Measurements from ENCODE around the gene CRTAP. TPM values are rescaled to one million over a fixed set of nuclear protein-coding genes. Genes with fewer than 3 reads are reported as not detected.

Gene CRTAP
- total and polyA plus RNA-seq, 2 donors from 2014 or later, result 122 to 192 TPM

DNA sequence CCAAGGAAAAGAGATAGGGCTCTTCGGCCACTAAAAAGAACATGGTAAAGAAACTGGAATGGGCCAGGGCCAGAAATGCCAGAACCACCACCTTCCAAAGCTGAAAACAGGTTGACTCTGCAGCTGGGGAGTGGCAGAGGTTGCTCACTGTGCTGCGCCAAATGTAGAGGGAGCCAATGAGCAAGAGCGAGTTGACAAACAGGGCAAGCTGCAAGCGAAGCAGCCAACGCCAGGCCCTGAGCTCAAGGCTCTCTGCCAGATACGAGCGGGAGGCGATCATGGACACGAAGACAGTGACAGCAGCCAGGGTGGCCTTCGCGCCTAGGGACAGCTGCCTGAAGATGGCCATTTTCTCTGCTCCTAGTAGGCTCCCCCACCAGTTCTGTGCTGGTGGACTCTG, 20.0 kb upstream of the CRTAP start:
- Histone ChIP-seq H3K9ac (ENCODE audit: low read length in 3 of 3) (no peak overlapping the region), H3K4me3 (ENCODE audit: low read length in 3 of 3) (no peak overlapping the region), H3K27me3 (ENCODE audit: control insufficient read depth, insufficient read depth, low read length) (no peaks in the 10 kb centered on the region), H3K4me1 (ENCODE audit: control insufficient read depth in 2 of 3, insufficient read depth in 2 of 3, low read depth in 1 of 3, low read length in 3 of 3) (peaks cover 0 to 8% (median 0%) of the 10 kb centered on the region in 3 donors), H3K27ac (ENCODE audit: low read depth in 2 of 2, low read length in 2 of 2) (no peak overlapping the region), H3K9me3 (ENCODE audit: control insufficient read depth in 2 of 3, insufficient read depth in 1 of 3, low read length in 3 of 3) (no peaks in the 10 kb centered on the region), H3K36me3 (ENCODE audit: control insufficient read depth in 2 of 3, insufficient read depth in 3 of 3, low read length in 3 of 3) (peaks cover 0 to 12% (median 10%) of the 10 kb centered on the region in 3 donors)
- DNase-seq (no peak), FAIRE-seq (no peak)
- intact Hi-C loops (cut with DNase I), result no loop called here
- TF ChIP-seq, protein P1, sequence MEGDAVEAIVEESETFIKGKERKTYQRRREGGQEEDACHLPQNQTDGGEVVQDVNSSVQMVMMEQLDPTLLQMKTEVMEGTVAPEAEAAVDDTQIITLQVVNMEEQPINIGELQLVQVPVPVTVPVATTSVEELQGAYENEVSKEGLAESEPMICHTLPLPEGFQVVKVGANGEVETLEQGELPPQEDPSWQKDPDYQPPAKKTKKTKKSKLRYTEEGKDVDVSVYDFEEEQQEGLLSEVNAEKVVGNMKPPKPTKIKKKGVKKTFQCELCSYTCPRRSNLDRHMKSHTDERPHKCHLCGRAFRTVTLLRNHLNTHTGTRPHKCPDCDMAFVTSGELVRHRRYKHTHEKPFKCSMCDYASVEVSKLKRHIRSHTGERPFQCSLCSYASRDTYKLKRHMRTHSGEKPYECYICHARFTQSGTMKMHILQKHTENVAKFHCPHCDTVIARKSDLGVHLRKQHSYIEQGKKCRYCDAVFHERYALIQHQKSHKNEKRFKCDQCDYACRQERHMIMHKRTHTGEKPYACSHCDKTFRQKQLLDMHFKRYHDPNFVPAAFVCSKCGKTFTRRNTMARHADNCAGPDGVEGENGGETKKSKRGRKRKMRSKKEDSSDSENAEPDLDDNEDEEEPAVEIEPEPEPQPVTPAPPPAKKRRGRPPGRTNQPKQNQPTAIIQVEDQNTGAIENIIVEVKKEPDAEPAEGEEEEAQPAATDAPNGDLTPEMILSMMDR (IDR thresholded peaks at IDR 0.05; ENCODE audit: borderline replicate concordance, extremely low read depth, insufficient read depth), result no peak

DNA sequence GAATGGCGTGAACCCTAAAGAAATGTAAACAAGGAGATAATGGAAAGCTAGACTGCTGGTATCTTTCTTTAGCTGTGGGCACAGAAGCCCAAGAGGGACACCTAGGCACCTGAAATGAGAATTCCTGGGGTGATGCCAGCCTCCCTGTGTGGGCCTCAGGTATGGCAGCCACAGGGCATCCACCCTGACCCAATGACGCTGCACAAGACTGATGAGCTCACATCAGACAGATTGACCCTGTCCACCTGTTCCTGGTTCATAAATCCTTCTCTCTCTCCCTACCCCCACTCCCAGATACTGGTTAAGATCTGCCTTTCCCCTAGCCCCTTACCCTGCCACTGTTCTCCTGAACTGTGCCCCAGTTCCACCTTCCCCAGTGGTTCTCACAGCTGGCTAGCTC, 18.4 kb upstream of the CRTAP start:
- Histone ChIP-seq H3K9ac (ENCODE audit: low read length in 3 of 3) (peak overlapping the region in 1 of 3 donors; percentile 75), H3K36me3 (ENCODE audit: control insufficient read depth in 2 of 3, insufficient read depth in 3 of 3, low read length in 3 of 3) (peaks cover 0 to 12% (median 10%) of the 10 kb centered on the region in 3 donors), H3K4me1 (ENCODE audit: control insufficient read depth in 2 of 3, insufficient read depth in 2 of 3, low read depth in 1 of 3, low read length in 3 of 3) (peaks cover 0 to 8% (median 0%) of the 10 kb centered on the region in 3 donors), H3K27ac (ENCODE audit: low read depth in 2 of 2, low read length in 2 of 2) (no peak overlapping the region), H3K9me3 (ENCODE audit: control insufficient read depth in 2 of 3, insufficient read depth in 1 of 3, low read length in 3 of 3) (no peaks in the 10 kb centered on the region), H3K4me3 (ENCODE audit: low read length in 3 of 3) (peak overlapping the region in 2 of 3 donors; percentile 91 to 96), H3K27me3 (ENCODE audit: control insufficient read depth, insufficient read depth, low read length) (no peaks in the 10 kb centered on the region)
- peak in 1 of 5 donors; percentile 24 for DNase-seq
- no peak for FAIRE-seq
- intact Hi-C loops (cut with DNase I), result no loop called here
- TF ChIP-seq, protein P1 (IDR thresholded peaks at IDR 0.05; ENCODE audit: borderline replicate concordance, extremely low read depth, insufficient read depth), result no peak

DNA sequence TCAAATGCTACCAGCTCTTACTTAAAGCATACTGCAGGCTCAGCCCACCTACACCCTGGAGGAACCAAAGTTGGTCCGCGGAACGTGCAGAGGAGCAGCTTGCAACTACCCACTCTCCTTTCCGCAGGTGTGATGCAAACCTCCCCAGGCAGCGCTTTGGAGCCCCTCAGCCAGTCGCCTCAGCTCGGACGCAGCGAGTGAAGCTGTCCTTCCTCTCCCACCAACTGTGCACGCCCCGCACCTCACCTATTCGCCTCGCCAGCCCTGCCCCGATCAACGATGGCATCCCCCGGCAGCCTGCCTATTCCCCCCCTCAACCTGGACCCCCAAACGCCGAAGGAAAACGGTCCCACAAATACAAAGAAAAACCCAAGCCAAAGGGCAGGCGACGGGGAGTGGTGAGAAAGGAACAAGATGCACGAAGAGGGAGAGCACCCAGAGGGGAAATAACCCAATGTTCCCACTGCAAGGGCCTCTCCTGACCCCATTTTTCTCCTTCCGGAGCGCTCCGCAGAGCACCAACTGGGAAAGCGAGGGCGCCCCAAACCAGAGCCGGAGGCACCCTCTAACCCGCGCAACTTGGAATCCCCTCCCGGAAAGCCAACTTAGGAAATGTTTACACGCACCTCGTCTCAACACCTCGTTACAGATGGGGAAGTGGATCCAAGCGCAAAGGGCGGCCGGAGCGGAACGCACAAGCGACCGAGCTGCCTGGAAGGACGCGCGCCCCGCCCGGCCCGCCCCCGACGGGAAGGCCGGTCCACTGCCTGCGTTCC, 17.5 kb upstream of the CRTAP start:
- FAIRE-seq, result no peak
- H3K27ac ChIP-seq (ENCODE audit: low read depth in 2 of 2, low read length in 2 of 2), result peak overlapping the region; percentile 93 to 96
- peaks cover 0 to 12% (median 10%) of the 10 kb centered on the region in 3 donors for H3K36me3 ChIP-seq (ENCODE audit: control insufficient read depth in 2 of 3, insufficient read depth in 3 of 3, low read length in 3 of 3)
- intact Hi-C loops (cut with DNase I), result no loop called here
- H3K9me3 ChIP-seq (ENCODE audit: control insufficient read depth in 2 of 3, insufficient read depth in 1 of 3, low read length in 3 of 3), result no peaks in the 10 kb centered on the region
- peaks cover 0 to 8% (median 0%) of the 10 kb centered on the region in 3 donors for H3K4me1 ChIP-seq (ENCODE audit: control insufficient read depth in 2 of 3, insufficient read depth in 2 of 3, low read depth in 1 of 3, low read length in 3 of 3)
- H3K9ac ChIP-seq (ENCODE audit: low read length in 3 of 3), result peak overlapping the region; percentile 34 to 75 (median 44)
- no peaks in the 10 kb centered on the region for H3K27me3 ChIP-seq (ENCODE audit: control insufficient read depth, insufficient read depth, low read length)
- H3K4me3 ChIP-seq (ENCODE audit: low read length in 3 of 3), result peak overlapping the region; percentile 82 to 96 (median 91)
- DNase-seq, result peak; percentile 51 to 76 (median 65)
- TF ChIP-seq, protein P1 (IDR thresholded peaks at IDR 0.05; ENCODE audit: borderline replicate concordance, extremely low read depth, insufficient read depth), result no peak

Data from kidney (tissue), 14 donors.